ENCODE data around the gene ENKUR. TPM values are rescaled to one million over a fixed set of nuclear protein-coding genes. Genes with fewer than 3 reads are reported as not detected.

Gene ENKUR
- total and polyA plus RNA-seq, 8 donors, result 0.40 to 0.47 TPM; not detected in 6

DNA sequence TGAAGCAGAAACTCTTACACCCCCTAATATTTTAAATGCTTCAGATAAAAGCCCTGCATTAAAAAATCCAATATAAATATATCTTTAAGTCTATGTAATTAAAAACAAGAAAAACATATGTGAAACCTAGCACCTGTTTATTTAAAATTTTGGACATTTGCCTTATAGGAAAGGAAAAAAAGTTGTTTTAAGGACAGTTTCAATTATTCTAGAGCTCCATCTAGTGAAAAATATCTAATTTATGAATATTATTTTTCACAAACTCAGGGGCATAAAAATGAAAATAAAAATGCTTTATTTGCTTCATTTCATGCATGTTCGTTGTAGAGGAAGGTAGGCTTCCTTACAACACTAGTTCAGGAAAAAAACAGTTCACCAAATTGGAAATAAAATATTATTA is 26.1 kb downstream of the ENKUR start:
- ATAC-seq, result peak in 1 of 4 donors; percentile 51
- Histone ChIP-seq H3K27me3 (no peaks in the 10 kb centered on the region), H3K4me3 (no peak overlapping the region), H3K27ac (no peak overlapping the region), H3K4me1 (peaks cover 7 to 8% (median 7%) of the 10 kb centered on the region in 3 donors), H3K36me3 (no peaks in the 10 kb centered on the region), H3K9me3 (no peaks in the 10 kb centered on the region)
- FAIRE-seq, result peak; percentile 92
- no peak for DNase-seq
- WGBS, 2 donors, result 10 to 15% methylated on average over 1 of the region's 1 CpG
- TF ChIP-seq, protein P1, sequence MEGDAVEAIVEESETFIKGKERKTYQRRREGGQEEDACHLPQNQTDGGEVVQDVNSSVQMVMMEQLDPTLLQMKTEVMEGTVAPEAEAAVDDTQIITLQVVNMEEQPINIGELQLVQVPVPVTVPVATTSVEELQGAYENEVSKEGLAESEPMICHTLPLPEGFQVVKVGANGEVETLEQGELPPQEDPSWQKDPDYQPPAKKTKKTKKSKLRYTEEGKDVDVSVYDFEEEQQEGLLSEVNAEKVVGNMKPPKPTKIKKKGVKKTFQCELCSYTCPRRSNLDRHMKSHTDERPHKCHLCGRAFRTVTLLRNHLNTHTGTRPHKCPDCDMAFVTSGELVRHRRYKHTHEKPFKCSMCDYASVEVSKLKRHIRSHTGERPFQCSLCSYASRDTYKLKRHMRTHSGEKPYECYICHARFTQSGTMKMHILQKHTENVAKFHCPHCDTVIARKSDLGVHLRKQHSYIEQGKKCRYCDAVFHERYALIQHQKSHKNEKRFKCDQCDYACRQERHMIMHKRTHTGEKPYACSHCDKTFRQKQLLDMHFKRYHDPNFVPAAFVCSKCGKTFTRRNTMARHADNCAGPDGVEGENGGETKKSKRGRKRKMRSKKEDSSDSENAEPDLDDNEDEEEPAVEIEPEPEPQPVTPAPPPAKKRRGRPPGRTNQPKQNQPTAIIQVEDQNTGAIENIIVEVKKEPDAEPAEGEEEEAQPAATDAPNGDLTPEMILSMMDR (IDR thresholded peaks at IDR 0.05), result no peak
- intact Hi-C loops (cut with DNase I), result loop anchor here in 2 of 3 donors (5.0 to 10.0 kb wide), 2 partner anchors 345 to 348 kb away; no protein-coding TSS in a partner anchor

DNA sequence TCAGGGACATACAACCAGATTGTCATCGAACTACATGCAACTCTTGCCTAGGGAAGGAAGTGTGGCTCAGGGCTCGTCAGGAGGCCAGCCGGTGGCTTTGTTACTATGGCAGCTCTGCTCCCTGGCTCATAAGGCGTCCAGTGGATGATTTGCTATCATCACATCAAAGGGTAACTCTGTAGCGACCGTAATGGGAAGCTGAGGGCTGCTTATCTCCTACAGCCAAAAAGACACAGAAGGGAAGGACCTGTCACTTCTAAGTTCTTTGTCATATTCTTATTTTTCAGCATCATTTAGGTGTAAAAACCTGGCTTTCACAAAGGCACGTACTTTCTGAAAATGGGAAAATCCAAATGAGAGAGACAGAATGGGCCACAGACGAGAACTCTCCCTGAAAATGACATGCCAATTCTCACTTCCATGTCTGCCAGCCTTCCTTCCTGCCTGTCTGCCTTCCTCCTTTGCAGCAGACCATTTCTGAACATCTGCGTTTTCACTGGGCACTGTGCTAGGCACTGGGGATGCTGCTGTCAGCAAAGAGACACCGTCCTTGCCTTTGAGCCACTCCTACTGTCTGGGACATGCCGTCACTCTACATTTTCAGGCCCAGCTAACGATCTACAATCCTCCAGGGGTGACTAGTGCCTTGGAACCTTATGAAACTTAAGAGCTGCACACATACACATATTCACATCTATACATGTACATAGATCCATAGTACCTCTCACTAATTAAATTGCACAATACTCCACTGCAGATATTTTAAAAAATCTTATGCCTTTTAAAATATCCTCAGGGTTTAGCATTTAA is 26.9 kb downstream of the ENKUR start:
- H3K9me3 ChIP-seq, result no peaks in the 10 kb centered on the region
- TF ChIP-seq, protein P1 (IDR thresholded peaks at IDR 0.05), result no peak
- DNase-seq (no peak), ATAC-seq (peak in 2 of 4 donors; percentile 30 to 36), FAIRE-seq (no peak)
- no peaks in the 10 kb centered on the region for H3K27me3 ChIP-seq
- no peak overlapping the region for H3K27ac ChIP-seq
- no peaks in the 10 kb centered on the region for H3K36me3 ChIP-seq
- 79 to 80% methylated on average over 12 of the region's 12 CpGs for WGBS, 2 donors
- H3K4me1 ChIP-seq, result peaks cover 7 to 8% (median 7%) of the 10 kb centered on the region in 3 donors
- no peak overlapping the region for H3K4me3 ChIP-seq
- intact Hi-C loops (cut with DNase I), result loop anchor here in 1 of 3 donors (10.0 kb wide), 1 partner anchor 344 kb away; no protein-coding TSS in a partner anchor

DNA sequence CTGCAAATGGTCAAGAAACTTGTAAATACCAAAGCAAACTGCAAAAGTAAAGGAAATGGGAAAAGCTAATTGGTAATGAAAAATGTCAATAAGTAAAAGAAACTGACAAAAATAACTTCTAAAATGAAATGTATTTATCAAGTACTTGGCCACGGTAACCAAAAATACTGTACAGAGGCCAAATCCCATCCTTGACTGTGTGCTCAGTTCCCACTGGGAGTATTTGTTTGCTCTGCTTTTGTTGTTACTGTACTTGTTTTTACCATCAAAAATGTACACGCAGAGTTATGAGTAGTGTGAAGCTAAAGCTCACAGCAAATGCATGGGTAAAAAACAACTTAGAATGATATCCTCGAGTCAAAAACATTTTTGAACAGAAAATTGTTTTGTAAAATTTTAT is 31.1 kb downstream of the ENKUR start:
- no peaks in the 10 kb centered on the region for H3K36me3 ChIP-seq
- H3K4me1 ChIP-seq, result peaks cover 5 to 7% (median 6%) of the 10 kb centered on the region in 3 donors
- H3K27ac ChIP-seq, result no peak overlapping the region
- intact Hi-C loops (cut with DNase I), result loop anchor here in 1 of 3 donors (10.0 kb wide), 1 partner anchor 340 kb away; no protein-coding TSS in a partner anchor
- no peaks in the 10 kb centered on the region for H3K27me3 ChIP-seq
- TF ChIP-seq, protein P1 (IDR thresholded peaks at IDR 0.05), result no peak
- no peak for FAIRE-seq
- no peak for DNase-seq
- 45 to 50% methylated on average over 3 of the region's 3 CpGs for WGBS, 2 donors
- no peak for ATAC-seq
- no peaks in the 10 kb centered on the region for H3K9me3 ChIP-seq
- H3K4me3 ChIP-seq, result no peak overlapping the region

GRCh38 chr10:24983946-24984345 is 32.0 kb downstream of the ENKUR start:
- H3K27ac ChIP-seq, result no peak overlapping the region
- H3K9me3 ChIP-seq, result no peaks in the 10 kb centered on the region
- H3K27me3 ChIP-seq, result no peaks in the 10 kb centered on the region
- intact Hi-C loops (cut with DNase I), result loop anchor here in 1 of 3 donors (10.0 kb wide), 1 partner anchor 339 kb away; no protein-coding TSS in a partner anchor
- 75 to 87% methylated on average over 3 of the region's 3 CpGs for WGBS, 2 donors
- H3K36me3 ChIP-seq, result no peaks in the 10 kb centered on the region
- H3K4me3 ChIP-seq, result no peak overlapping the region
- TF ChIP-seq, protein P1 (IDR thresholded peaks at IDR 0.05), result no peak
- ATAC-seq (no peak), DNase-seq (no peak), FAIRE-seq (no peak)
- H3K4me1 ChIP-seq, result no peaks in the 10 kb centered on the region

DNA sequence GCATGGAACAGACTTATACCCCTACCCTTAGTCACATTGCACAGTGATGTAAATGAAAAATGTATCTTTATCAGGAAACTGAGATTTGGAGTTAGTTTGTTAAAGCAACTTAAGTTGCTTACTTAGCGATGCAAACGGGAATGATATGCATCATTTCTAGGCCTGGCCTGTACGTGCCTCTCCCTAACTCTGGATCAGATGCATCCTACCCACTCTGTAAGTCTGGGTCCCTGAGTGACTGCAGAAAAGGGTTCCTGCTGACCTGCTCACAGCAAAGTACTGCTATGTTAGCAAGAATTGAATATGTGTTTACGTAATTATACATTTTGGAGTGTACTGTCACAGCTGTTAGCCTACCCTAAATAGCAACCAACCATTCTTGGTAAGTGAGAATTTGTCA is 32.8 kb downstream of the ENKUR start:
- H3K4me1 ChIP-seq, result no peaks in the 10 kb centered on the region
- intact Hi-C loops (cut with DNase I), result loop anchor here in 1 of 3 donors (10.0 kb wide), 1 partner anchor 338 kb away; no protein-coding TSS in a partner anchor

More for the DNA sequence above, 32.8 kb downstream of the ENKUR start:
- H3K36me3 ChIP-seq, result no peaks in the 10 kb centered on the region
- TF ChIP-seq, protein P1 (IDR thresholded peaks at IDR 0.05), result no peak
- 94 to 95% methylated on average over 4 of the region's 4 CpGs for WGBS, 2 donors
- H3K9me3 ChIP-seq, result no peaks in the 10 kb centered on the region
- H3K27ac ChIP-seq, result no peak overlapping the region
- DNase-seq, result no peak
- no peaks in the 10 kb centered on the region for H3K27me3 ChIP-seq
- no peak for ATAC-seq
- FAIRE-seq, result no peak
- H3K4me3 ChIP-seq, result no peak overlapping the region
